Activated CD4-positive, alpha-beta T cell treated with anti-CD3 and anti-CD28 coated beads for 24 hours (primary cell): ENCODE results near the gene ZNF639.

Experiments used
- DNase-seq, 2 donors: peaks; one replicate each; pipeline ENCODE4 v3.0.0-alpha.2; 2020; ENCODE audit warnings: low read depth in 2 of 2

Gene ZNF639

DNA sequence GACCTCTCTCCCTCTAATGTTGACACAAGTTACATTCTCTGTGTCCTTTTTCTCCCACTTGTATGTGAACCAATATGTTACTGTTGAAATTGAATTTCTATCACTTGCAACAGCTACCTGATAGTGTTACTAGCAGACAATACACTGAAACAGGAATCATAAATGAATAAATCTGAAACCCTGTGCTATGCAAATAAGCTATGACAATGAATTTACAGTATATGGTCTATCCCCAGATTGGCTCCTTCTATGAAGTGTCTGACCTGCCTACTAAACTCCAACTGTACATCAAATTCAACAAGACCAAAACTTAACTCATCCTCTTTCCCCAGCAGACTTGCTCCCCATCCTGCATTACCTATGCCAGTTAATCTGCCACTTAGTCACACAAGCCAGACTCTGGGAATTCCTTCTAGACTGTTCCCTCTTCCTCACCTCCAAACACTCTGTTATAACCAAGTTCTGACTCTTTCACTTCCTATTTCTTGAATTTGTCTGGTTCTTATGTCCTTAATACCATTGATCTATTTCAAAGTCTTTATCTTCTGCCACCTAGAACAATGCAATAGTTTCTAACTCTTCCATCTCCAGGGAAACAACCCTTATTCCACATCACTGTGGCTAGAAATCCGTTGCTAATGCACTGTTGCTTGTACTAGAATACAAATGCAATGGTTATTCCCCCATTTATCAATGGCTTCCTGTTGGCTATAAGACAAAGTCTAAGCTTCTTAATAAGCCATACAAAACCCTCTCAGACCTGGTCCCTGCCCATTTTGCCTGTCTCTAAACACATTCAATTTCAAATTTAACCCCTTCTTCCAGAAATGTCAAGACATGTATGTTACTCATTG lies 13.4 kb upstream of the ZNF639 start:
- DNase-seq = no peak

DNA sequence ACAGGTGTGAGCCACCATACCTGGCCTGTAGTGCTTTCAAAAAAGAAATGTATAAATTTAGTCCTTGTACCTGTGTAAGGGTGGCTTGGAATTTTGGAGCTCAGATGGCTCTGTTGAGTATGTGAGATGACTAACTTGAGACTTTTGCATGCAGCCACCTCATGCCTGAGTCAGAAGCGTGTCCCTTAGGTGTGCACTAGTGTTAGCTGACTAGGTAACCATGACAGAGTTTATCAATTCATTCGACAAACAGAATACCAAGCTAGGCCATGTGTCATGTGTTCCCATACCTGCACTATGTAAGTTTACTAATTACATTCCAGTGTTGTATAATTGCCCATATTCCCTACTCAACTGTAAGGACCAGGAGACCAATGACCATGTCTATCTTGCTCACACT lies 4.0 kb upstream of the ZNF639 start:
- DNase-seq = no peak

- DNase-seq = no peak
Observed at GRCh38 chr3:179321668-179322285, 1.1 kb upstream of the ZNF639 start.

GRCh38 chr3:179323197-179324110 lies 623 bp downstream of the ZNF639 start:
- DNase-seq = peak; percentile 33 to 37

- no peak for DNase-seq
Observed at GRCh38 chr3:179324270-179324754, 1.5 kb downstream of the ZNF639 start.

DNA sequence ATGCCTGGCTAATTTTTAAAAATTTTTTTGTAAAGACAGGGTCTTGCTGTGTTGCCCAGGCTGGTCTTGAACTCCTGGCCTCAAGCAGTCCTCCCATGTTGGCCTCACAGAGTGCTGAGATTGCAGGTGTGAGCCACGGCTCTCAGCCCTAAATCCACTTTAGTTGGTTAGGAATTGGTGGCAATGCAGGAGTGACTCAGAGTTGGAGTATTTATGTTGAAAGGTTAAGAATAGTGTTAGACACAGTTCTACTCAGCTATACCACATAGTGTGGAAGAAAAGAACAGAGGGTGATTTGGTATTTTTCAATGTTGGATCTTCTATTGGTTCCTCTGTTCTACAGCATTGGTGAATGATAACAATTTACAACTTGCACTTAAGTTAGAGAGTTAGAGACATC lies 7.6 kb downstream of the ZNF639 start:
- DNase-seq = no peak

GRCh38 chr3:179332240-179332639 lies 9.4 kb downstream of the ZNF639 start:
- DNase-seq = no peak

- no peak for DNase-seq
Observed at GRCh38 chr3:179333084-179333483, 10.3 kb downstream of the ZNF639 start.

DNA sequence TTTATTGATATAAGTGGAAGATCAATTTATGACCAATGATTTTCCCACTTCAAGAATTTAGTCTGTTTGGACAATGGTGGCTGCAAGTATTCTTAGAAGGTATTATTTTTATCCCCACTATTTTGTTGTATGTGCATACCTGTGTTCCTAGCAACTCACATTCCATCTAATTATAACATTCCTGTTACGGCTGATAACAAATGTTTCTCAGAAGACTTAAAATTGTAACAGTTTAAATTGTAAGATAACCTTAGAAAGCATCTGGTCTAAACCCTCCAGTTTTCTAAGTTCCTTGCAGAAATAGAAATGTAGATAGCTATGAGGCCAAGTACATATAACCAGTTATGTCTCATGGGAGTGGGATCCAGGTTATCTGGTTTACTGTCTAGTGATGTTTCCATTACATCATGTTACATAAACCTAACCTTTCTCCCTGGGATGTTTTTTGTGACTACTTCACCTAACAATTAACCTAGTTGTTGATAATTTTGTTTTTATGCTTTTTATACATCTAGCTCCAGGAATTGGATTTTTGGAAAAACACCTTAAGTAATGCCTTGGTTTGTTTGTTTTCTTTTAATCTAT lies 13.6 kb downstream of the ZNF639 start:
- no peak for DNase-seq

GRCh38 chr3:179347345-179348194 lies 24.7 kb downstream of the ZNF639 start, which contains the start of gene MFN1:
Gene MFN1, plus strand, starts transcription at chr3:179347709. Its CDS starts 1,143 bp downstream, at chr3:179348852.
- DNase-seq = peak; percentile 75 to 76

GRCh38 chr3:179348325-179349013 lies 25.6 kb downstream of the ZNF639 start:
- no peak for DNase-seq

GRCh38 chr3:179355996-179356395 lies 33.2 kb downstream of the ZNF639 start:
- DNase-seq = no peak

DNA sequence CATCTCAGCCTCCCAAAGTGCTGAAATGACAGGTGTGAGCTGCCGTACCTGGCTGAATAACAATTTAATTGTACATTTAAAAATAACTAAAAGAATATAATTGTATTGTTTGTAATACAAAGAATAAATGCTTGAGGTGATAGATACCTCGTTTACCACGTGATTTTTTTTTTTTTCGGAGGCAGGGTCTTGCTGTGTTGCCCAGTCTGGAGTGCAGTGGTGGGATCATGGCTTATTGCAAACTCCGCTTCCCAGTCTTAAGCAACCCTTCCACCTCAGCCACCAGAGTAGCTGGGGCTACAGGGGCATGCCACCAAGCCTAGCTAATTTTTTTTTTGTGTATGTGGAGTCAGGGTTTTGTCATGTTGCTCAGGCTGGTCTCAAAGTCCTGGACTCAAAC lies 40.5 kb downstream of the ZNF639 start:
- DNase-seq = no peak

- no peak for DNase-seq
Observed at GRCh38 chr3:179369621-179370020, 46.8 kb downstream of the ZNF639 start.

DNA sequence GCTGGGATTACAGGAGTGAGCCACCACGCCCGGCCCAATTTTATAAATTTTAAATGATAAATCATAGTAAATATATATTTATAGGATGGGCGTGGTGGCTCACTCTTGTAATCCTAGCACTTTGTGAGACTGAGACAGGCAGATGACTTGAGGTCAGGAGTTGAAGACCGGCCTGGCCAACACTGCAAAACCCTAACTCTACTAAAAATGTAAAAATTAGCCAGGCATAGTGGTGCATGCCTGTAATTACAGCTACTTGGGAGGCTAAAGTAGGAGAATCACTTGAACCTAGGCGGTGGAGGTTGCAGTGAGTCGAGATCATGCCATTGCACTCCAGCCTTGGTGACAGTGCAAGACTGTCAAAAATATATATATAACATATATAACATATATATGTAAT lies 51.1 kb downstream of the ZNF639 start:
- no peak for DNase-seq

DNA sequence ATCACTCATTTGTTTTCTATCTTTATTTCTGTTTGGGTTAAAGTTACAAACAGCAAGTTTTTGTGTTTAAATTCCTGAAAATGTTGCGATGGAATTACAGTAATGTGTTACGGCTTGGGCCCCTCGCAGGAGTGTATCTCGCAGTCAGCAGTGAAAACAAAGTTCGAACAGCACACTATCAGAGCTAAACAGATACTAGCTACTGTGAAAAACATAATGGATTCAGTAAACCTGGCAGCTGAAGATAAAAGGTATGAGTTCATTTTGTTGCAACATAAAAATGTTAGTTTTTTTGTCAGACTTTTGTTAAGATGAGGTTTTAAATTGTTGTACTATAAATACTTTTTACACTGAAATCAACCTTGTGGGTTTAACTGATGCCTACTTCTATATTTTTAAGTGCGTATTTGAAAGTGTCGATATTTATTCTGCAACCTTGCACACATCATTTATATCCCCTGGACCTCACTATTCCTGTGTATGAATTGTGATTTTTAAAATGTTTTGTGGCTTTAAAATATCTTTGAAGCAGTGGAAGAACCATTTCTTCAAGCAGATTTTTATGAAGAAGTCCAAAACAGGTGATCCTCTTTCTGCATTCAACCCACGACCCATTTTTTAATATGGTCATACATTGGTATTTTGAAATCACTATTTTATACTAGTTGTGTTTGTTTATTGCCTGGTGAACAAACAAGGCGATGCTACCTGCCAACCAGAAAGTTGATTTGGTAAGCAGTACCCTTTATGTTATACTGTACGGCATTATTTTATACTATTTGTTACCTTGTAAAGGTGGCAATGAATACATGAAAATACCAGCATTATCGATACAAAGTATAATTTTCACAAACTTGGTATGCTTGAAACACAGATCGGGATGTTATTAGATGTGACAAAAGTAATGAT lies 52.5 kb downstream of the ZNF639 start:
- no peak for DNase-seq

- no peak for DNase-seq
Observed at GRCh38 chr3:179376474-179376873, 53.6 kb downstream of the ZNF639 start.
